Ectodermal cell (in vitro differentiated cells): ENCODE measurements around the gene DOCK4.

Experiments used
- H3K27ac ChIP-seq: 2 replicates; pipeline ENCODE4 v1.7.0; 2013; ENCODE audit warnings: mild to moderate bottlenecking, low read depth, low read length; ENCODE audit not compliant: insufficient read depth, poor library complexity, severe bottlenecking
- H3K27me3 ChIP-seq: 2 replicates; pipeline ENCODE4 v1.7.0; 2013; ENCODE audit warnings: mild to moderate bottlenecking, low read length; ENCODE audit not compliant: insufficient read depth, control insufficient read depth, poor library complexity, severe bottlenecking
- H3K36me3 ChIP-seq: one replicate; pipeline ENCODE4 v1.7.0; 2013; ENCODE audit warnings: low read length; ENCODE audit not compliant: control insufficient read depth, insufficient read depth
- H3K4me1 ChIP-seq: one replicate; pipeline ENCODE4 v1.7.0; 2013; ENCODE audit warnings: low read length; ENCODE audit not compliant: control insufficient read depth, insufficient read depth
- H3K4me3 ChIP-seq: 2 replicates; pipeline ENCODE4 v1.7.0; 2013; ENCODE audit warnings: low read depth, low read length, control low read depth; ENCODE audit not compliant: insufficient read depth
- H3K9me3 ChIP-seq: 2 replicates; pipeline ENCODE4 v1.7.0; 2013; ENCODE audit warnings: mild to moderate bottlenecking, low read length, moderate library complexity; ENCODE audit not compliant: control insufficient read depth
- WGBS, 2 experiments: methylation state at CpG; one replicate each; pipeline ENCODE4 v1.1.7; 2013; ENCODE audit warnings: missing lambda C conversion rate in 2 of 2; 5-methylcytosine and 5-hydroxymethylcytosine counted together

Gene DOCK4

DNA sequence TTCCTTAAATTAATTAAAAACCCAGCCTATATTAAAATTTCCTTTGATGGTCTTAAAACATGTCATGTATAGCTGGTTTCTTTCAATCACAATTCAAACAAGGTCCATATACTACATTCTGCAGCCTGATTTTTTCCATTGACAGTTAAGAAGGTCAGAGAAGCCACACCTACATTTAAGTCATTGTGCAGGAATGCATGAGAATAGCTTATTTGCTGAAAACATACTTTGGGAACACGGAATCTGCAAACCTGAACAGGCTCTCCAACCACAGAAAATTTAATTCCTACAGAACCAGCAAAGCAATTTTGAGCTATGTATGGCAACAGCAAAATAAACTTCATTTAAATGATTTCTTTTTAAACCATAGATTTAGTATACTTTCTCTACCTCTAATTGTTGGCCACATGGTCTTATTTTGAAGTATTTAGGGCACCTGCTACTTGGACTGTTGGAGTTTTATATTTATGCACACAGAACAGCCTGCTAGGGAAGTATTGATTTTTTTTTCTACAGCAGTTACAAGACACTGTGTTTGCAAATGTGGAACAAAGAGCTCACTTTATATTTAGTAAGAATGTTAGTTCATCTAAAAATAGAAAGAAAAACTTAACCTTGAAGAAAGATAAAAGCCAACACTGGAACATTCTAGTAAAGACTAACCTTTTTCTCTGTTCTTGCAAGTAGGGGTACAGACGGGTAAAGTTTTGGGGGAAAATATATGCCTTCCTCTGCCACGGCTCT is 403.0 kb downstream of the DOCK4 start:
- 94 to 96% methylated on average over 3 of the region's 3 CpGs for WGBS, 2 experiments
- H3K4me1 ChIP-seq = no peaks in the 10 kb centered on the region
- H3K27ac ChIP-seq = no peak overlapping the region
- no peaks in the 10 kb centered on the region for H3K9me3 ChIP-seq
- no peaks in the 10 kb centered on the region for H3K27me3 ChIP-seq
- H3K36me3 ChIP-seq = no peaks in the 10 kb centered on the region
- no peak overlapping the region for H3K4me3 ChIP-seq

DNA sequence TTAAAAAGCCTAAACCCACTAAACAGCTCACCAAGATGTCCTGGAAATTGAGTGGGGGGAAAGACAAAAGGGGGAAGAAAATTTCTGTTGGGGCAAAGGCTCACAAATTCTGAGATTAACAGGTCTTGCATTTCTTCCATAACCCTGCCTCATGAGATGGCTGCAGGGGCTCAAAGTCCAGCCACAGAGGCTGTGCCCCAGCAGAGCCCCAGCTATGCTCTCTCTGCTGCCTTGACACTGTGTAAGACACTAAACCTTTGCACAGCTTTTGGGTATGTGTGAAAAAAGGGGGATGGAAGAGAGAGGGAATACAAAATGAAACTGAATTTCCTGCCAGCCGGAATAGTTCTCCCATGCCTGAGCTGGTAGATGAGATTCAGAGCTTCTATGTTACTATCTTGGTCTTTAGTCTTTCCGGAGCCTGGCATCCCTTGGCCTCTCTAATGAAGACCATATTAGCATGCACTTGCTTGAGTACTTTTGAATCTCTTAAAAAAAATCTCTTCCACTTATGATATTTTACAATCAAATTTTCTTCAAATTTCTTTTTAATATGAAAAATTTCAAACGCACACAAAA is 403.9 kb downstream of the DOCK4 start:
- Histone ChIP-seq H3K4me1 (no peaks in the 10 kb centered on the region), H3K36me3 (peaks cover 3% of the 10 kb centered on the region), H3K27me3 (no peaks in the 10 kb centered on the region), H3K4me3 (no peak overlapping the region), H3K27ac (no peak overlapping the region), H3K9me3 (peaks cover under 1% of the 10 kb centered on the region)
- 92 to 94% methylated on average over 3 of the region's 3 CpGs for WGBS, 2 experiments

DNA sequence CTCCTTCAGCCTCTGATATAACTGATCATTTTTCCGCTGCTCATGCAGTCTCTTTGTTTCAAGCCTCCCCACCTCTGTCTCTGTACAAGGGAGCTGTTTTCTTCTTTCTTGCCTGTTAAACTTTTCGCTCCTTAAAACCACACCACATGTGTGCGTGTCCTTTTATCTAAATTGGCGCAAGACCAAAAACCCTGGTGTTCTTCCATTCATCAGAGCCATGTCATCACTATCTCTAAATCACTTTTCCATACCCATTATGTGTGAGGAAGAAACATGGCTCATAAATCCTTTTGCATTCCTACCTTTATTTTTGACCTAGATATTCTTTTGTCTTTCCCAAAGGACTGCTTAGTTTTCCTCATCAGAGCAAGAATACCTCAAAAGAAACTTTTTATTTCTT is 404.9 kb downstream of the DOCK4 start:
- WGBS, 2 experiments = 94 to 95% methylated on average over 4 of the region's 4 CpGs
- Histone ChIP-seq H3K36me3 (peaks cover 7% of the 10 kb centered on the region), H3K27me3 (no peaks in the 10 kb centered on the region), H3K9me3 (peaks cover 5% of the 10 kb centered on the region), H3K4me3 (no peak overlapping the region), H3K27ac (no peak overlapping the region), H3K4me1 (no peaks in the 10 kb centered on the region)

DNA sequence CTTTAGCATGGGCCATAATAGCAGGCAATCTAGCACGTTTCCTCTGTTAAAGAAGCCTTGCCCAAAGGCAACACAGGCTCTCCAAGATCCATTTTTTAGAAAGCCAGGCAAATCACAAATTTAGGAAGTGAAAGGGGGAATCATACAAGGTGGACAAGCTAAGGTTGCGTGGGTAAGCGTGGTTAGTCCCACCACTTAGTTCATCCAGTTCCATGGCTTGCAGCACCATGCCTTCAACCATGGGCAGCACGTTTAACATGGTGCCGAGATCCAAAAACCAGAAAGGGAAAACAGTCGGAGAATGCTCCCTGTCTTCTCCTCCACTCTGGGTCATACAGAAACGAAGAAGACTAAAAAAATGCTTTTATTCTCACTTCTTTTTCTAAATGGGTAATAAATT is 409.5 kb downstream of the DOCK4 start:
- no peaks in the 10 kb centered on the region for H3K4me1 ChIP-seq
- 89 to 93% methylated on average over 6 to 7 of the region's 7 CpGs for WGBS, 2 experiments
- peaks cover 5% of the 10 kb centered on the region for H3K9me3 ChIP-seq
- no peaks in the 10 kb centered on the region for H3K27me3 ChIP-seq
- no peak overlapping the region for H3K4me3 ChIP-seq
- no peak overlapping the region for H3K27ac ChIP-seq
- peaks cover 7% of the 10 kb centered on the region for H3K36me3 ChIP-seq

DNA sequence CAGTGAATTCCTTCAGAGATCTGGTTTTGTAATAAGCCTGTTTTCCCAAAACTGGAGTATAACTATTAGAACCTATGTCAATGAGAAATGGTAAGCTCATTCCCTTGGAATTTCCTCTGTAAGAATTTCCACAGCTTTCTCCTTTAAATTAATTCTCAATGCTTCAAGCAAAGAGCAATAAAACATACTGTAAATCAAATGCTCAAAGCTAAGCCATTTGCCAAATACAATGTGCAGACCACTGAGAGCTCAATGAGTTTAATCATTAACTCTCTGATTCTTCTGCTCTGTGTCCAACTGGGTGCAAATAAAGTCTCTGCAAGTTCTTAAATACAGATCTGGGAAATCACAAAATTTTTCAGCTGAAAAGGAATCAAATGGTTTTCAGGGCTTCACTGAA is 416.3 kb downstream of the DOCK4 start:
- Histone ChIP-seq H3K27ac (no peak overlapping the region), H3K4me1 (no peaks in the 10 kb centered on the region), H3K9me3 (no peaks in the 10 kb centered on the region), H3K27me3 (no peaks in the 10 kb centered on the region), H3K4me3 (no peak overlapping the region), H3K36me3 (no peaks in the 10 kb centered on the region)

DNA sequence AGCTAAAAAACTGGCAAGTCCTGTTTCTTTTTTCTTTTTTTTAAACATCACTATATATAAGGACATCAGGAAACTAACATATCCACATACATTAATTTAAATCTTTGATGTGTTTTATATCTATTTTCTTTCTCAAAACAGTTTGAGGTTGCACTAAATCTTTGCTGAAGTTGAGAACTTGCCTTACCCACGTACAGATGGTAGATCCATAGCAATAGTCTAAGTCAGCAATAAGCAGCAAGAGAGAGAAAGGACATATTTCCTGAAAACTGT is 417.2 kb downstream of the DOCK4 start:
- WGBS, 2 experiments = 87 to 88% methylated on average over 1 of the region's 1 CpG
- H3K9me3 ChIP-seq = no peaks in the 10 kb centered on the region
- H3K36me3 ChIP-seq = no peaks in the 10 kb centered on the region

DNA sequence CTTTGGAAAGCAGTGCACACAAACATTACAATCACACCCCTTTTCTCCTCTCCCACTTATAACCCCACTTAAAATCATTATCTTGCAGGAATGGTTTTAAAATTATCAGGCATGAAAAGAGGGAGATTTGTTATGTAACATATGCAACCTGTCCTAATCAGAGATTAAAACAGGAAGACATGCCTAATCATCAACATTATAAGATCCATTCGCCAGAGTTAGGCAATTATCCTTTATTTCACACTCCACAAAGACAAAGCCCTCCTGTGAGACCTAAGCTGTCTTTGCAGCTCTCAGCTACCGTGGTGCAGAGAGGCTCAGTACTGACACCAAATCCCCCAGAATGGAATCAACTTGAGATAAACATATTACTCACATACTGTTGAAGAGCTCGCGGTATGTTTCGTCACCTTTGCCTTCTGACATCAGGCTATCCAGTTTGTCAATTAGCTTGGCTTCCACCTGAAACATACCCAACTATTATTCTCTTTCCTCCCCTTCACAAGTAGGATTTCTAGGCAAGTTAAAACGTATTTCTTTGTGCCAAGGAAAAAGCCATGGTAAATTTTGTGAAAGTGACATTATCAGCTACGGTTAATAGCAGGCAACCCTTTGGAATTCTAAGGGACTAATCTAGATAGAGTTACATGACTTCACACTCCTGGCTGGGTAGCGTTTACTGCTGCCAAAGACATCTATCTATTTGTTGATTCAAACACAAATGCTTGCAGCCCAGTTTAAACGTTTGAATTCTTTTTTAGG is 417.7 kb downstream of the DOCK4 start:
- H3K4me1 ChIP-seq = no peaks in the 10 kb centered on the region
- WGBS, 2 experiments = 80% methylated on average over 9 of the region's 9 CpGs
- H3K27ac ChIP-seq = no peak overlapping the region
- H3K36me3 ChIP-seq = no peaks in the 10 kb centered on the region
- H3K4me3 ChIP-seq = no peak overlapping the region
- no peaks in the 10 kb centered on the region for H3K27me3 ChIP-seq
- no peaks in the 10 kb centered on the region for H3K9me3 ChIP-seq

More for the DNA sequence above, 417.2 kb downstream of the DOCK4 start:
- H3K4me1 ChIP-seq = no peaks in the 10 kb centered on the region
- no peak overlapping the region for H3K4me3 ChIP-seq
- no peak overlapping the region for H3K27ac ChIP-seq
- no peaks in the 10 kb centered on the region for H3K27me3 ChIP-seq

DNA sequence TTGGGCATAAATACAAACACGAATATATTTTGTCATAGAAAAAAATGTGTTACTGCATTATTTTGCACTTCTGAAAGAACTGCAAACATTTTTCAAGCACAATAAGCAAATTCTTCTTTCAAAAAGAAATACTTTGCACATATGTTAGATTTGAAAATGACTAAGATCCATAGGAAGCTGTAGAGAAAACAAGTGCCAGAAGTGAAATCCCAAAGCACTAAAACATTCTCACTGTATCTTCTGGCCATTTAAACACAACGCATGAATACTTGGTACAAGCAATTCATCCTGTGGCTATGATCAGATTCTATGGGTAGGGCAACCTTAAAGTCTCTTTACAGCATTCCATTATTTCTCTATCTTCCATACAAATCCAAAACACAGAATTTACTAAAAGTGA is 418.5 kb downstream of the DOCK4 start:
- WGBS, 2 experiments = 89 to 100% methylated on average over 1 of the region's 2 CpGs
- H3K36me3 ChIP-seq = no peaks in the 10 kb centered on the region
- no peaks in the 10 kb centered on the region for H3K9me3 ChIP-seq

DNA sequence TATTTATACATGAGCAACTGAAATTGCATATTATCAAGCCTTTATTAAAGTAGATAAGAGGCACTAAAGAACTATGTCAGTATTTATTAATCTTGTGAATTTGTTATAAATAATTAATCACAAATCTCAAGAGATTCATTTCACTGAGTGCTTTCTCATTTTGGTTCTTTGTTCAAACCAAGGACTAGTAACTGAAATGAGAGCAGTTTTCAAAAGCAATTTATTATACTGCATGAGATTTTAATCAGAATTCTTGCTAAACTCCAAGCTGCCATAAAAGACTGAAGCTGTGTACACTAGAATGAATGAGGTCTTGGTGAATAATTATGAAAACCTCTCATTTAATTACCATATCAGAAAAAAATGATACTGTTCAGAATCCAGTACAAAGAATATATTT is 419.1 kb downstream of the DOCK4 start:
- H3K9me3 ChIP-seq = no peaks in the 10 kb centered on the region
- H3K27ac ChIP-seq = no peak overlapping the region
- H3K4me1 ChIP-seq = no peaks in the 10 kb centered on the region
- H3K36me3 ChIP-seq = no peaks in the 10 kb centered on the region
- no peak overlapping the region for H3K4me3 ChIP-seq
- H3K27me3 ChIP-seq = no peaks in the 10 kb centered on the region

More for the DNA sequence above, 418.5 kb downstream of the DOCK4 start:
- Histone ChIP-seq H3K4me3 (no peak overlapping the region), H3K4me1 (no peaks in the 10 kb centered on the region), H3K27me3 (no peaks in the 10 kb centered on the region), H3K27ac (no peak overlapping the region)

DNA sequence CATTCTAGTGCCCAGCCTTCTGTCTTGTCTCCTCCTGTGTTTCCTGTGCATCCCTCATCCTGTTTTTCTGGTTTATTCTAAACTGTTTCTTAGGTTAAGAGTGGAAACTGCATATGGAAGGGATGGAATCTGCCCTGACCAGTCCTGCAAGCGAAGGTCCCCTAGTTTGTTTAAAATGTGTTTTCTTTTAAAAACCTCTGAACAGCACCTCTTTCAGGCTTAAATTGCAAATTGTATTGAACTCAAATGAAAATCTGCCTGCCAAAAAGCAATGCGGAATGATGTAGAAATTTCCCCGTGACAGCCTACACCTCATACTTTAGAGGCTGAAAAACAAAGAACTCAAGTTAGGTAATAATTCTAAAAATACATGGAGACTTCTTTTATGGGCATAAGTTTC is 421.1 kb downstream of the DOCK4 start:
- no peaks in the 10 kb centered on the region for H3K36me3 ChIP-seq
- no peaks in the 10 kb centered on the region for H3K27me3 ChIP-seq
- H3K4me1 ChIP-seq = no peaks in the 10 kb centered on the region
- no peak overlapping the region for H3K4me3 ChIP-seq
- no peaks in the 10 kb centered on the region for H3K9me3 ChIP-seq
- no peak overlapping the region for H3K27ac ChIP-seq
- 87 to 94% methylated on average over 3 of the region's 3 CpGs for WGBS, 2 experiments
